Measurements from ENCODE around the gene PLCD3. TPM values are rescaled to one million over a fixed set of nuclear protein-coding genes. Genes with fewer than 3 reads are reported as not detected.

The PLCD3 gene
- total RNA-seq, 1 donor from 2014 or later = 6.2 TPM

DNA sequence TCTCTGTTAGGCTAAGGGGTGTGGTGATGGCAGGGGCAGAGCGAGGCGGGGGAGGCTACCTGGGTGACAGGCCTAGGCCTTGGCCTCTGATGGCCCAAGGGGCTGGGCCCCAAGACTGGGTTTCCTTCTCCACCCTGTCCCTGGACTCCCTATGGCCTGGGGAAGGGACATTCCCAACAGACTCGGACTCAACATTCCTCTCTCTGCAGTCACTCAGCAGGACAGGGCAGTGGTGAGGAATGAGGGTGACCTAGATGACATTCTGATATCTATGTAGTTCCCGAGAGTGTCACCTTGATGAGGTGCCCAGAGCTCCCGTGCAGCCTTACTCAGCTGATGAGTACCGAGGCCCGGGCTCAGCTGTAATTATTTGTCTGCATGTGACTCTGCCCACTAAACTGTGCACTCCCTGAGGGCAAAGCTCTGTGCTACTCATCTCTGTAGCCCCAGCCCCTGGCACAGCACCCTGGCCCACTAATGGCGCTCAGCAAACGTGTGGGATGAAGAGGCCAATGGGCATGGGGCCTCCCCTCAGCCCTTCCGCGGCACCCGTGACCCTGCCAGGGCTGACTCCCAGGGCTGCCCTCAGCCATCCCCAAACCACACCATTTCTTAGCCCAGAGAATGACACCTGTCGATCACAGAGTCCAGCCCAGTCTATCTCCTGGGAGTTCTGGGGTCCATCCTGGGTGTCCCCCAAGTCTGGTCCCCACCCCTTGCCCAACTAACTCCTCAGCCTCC lies 2.2 kb downstream of the PLCD3 start:
- peaks cover 7% of the 10 kb centered on the region for H3K9me3 Mint-ChIP-seq (ENCODE audit: unreplicated experiment)
- H3K4me1 Mint-ChIP-seq (ENCODE audit: low read depth, unreplicated experiment) = peaks cover 5% of the 10 kb centered on the region
- peaks cover 7% of the 10 kb centered on the region for H3K27me3 Mint-ChIP-seq (ENCODE audit: unreplicated experiment)
- H3K27ac Mint-ChIP-seq (ENCODE audit: unreplicated experiment) = no peak overlapping the region
- TF ChIP-seq, protein P1, sequence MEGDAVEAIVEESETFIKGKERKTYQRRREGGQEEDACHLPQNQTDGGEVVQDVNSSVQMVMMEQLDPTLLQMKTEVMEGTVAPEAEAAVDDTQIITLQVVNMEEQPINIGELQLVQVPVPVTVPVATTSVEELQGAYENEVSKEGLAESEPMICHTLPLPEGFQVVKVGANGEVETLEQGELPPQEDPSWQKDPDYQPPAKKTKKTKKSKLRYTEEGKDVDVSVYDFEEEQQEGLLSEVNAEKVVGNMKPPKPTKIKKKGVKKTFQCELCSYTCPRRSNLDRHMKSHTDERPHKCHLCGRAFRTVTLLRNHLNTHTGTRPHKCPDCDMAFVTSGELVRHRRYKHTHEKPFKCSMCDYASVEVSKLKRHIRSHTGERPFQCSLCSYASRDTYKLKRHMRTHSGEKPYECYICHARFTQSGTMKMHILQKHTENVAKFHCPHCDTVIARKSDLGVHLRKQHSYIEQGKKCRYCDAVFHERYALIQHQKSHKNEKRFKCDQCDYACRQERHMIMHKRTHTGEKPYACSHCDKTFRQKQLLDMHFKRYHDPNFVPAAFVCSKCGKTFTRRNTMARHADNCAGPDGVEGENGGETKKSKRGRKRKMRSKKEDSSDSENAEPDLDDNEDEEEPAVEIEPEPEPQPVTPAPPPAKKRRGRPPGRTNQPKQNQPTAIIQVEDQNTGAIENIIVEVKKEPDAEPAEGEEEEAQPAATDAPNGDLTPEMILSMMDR (IDR thresholded peaks at IDR 0.05; ENCODE audit: partially characterized antibody, unreplicated experiment) = no peak
- no peak for DNase-seq
- H3K4me3 Mint-ChIP-seq (ENCODE audit: unreplicated experiment) = no peak overlapping the region
- H3K36me3 Mint-ChIP-seq (ENCODE audit: unreplicated experiment) = no peaks in the 10 kb centered on the region

DNA sequence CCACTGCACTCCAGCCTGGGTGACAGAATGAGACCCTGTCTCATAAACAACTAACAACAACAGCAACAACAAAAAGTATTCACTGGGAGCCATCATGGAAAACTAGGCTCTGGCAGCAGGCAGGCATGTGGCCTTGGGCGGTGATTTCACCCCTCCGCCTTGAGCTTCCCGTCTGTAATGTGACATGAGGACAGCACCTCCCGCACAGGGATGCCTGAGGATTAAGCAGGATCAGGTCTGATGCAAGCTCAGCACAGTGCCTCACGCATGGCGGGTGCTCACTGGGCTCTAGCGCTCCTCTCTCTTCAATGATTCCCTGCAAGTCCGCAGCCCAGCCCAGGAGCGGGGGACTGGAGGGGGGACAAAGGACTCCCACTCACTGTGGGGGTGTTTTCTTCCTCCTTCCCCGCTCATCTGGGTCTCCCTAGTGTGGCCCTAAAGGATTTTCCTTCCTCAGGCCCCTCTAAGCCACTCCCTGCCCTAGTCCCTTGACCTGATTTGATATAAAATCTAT lies 2.8 kb downstream of the PLCD3 start:
- TF ChIP-seq, protein P1 (IDR thresholded peaks at IDR 0.05; ENCODE audit: partially characterized antibody, unreplicated experiment) = no peak
- Mint-ChIP-seq H3K27me3 (ENCODE audit: unreplicated experiment) (peaks cover 7% of the 10 kb centered on the region), H3K4me1 (ENCODE audit: low read depth, unreplicated experiment) (peaks cover 5% of the 10 kb centered on the region), H3K36me3 (ENCODE audit: unreplicated experiment) (no peaks in the 10 kb centered on the region), H3K4me3 (ENCODE audit: unreplicated experiment) (no peak overlapping the region), H3K9me3 (ENCODE audit: unreplicated experiment) (peaks cover 7% of the 10 kb centered on the region), H3K27ac (ENCODE audit: unreplicated experiment) (no peak overlapping the region)
- DNase-seq = no peak

DNA sequence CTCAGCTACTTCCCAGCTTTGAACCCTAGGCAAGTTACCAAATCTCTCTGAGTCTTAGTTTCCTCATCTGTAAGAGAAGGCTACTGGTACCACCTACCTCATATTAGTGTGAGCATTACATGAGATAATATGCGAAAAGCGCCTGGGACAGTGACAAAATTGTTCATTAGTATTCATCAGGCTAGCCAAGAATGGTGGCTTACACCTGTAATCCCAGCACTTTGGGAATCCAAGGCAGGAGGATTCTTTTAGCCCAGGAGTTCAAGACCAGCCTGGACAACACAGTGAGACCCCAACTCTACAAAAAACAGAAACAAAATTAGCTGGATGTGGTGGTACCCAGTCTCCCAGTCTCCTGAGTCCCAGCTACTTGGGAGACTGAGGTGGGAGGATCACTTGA lies 3.3 kb downstream of the PLCD3 start:
- no peak overlapping the region for H3K27ac Mint-ChIP-seq (ENCODE audit: unreplicated experiment)
- TF ChIP-seq, protein P1 (IDR thresholded peaks at IDR 0.05; ENCODE audit: partially characterized antibody, unreplicated experiment) = no peak
- peaks cover 7% of the 10 kb centered on the region for H3K27me3 Mint-ChIP-seq (ENCODE audit: unreplicated experiment)
- no peaks in the 10 kb centered on the region for H3K36me3 Mint-ChIP-seq (ENCODE audit: unreplicated experiment)
- H3K9me3 Mint-ChIP-seq (ENCODE audit: unreplicated experiment) = peaks cover 7% of the 10 kb centered on the region
- no peak for DNase-seq
- no peak overlapping the region for H3K4me3 Mint-ChIP-seq (ENCODE audit: unreplicated experiment)
- peaks cover 5% of the 10 kb centered on the region for H3K4me1 Mint-ChIP-seq (ENCODE audit: low read depth, unreplicated experiment)

DNA sequence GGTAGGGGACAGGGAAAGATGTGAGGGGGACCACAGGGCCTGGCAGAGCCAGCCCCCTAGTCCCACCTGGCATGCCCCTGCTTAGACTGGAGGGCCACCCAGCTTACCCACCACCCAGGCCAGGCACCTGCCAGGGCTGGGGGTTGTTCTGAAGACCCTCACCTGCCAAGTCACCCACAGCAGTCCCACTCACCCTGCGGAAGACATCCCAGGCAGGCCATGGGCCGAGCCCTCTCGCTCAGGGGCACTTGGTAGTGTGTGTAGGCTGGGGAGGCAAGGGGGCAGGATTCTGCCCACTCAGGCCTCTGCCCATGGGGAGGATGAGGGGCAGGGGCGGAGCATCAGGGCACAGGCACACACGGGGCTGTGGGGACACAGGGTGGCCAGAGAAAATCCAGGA lies 4.0 kb downstream of the PLCD3 start:
- no peak for DNase-seq
- Mint-ChIP-seq H3K27ac (ENCODE audit: unreplicated experiment) (no peak overlapping the region), H3K36me3 (ENCODE audit: unreplicated experiment) (no peaks in the 10 kb centered on the region), H3K9me3 (ENCODE audit: unreplicated experiment) (peaks cover 7% of the 10 kb centered on the region), H3K27me3 (ENCODE audit: unreplicated experiment) (peaks cover 7% of the 10 kb centered on the region), H3K4me3 (ENCODE audit: unreplicated experiment) (no peak overlapping the region), H3K4me1 (ENCODE audit: low read depth, unreplicated experiment) (peaks cover 6% of the 10 kb centered on the region)
- TF ChIP-seq, protein P1 (IDR thresholded peaks at IDR 0.05; ENCODE audit: partially characterized antibody, unreplicated experiment) = no peak

DNA sequence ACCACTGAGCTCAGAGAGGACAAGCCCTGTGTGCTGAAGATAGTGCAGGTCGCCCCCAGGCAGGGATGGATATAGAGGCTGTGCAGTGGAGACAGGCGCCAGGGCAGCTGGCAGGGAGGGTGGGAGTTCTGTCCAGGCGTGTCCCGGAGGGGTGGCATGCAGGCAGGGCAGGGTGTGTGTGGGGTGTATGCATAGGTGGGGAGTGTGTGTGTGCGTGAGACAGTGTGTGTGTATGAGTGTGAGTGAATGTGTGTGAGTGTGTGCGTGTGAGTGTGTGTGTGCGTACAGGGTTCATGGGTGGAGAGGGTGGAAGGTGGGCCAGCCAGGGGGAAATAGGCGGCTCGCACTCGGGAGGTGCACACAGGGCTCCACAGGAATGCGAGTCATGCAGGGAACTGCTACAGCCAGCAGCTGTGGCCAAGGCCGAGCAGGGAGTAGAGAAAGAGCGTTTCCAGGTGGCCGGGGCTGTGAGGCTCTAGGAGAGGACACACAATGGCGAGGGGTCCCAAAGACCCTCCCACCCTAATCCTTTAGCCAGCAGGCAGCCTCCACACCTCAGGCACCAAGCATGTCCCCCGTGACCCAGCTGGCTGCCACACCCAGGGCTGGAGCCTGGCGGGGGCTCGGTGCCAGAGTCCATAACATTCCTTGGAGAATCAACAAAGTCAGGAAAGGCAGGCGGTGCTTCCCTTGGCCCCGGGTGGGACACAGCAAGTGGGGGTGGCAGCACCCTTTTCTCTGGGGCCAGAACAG lies 4.6 kb downstream of the PLCD3 start:
- H3K27ac Mint-ChIP-seq (ENCODE audit: unreplicated experiment) = no peak overlapping the region
- peaks cover 9% of the 10 kb centered on the region for H3K4me1 Mint-ChIP-seq (ENCODE audit: low read depth, unreplicated experiment)
- no peaks in the 10 kb centered on the region for H3K36me3 Mint-ChIP-seq (ENCODE audit: unreplicated experiment)
- H3K9me3 Mint-ChIP-seq (ENCODE audit: unreplicated experiment) = peaks cover 7% of the 10 kb centered on the region
- H3K27me3 Mint-ChIP-seq (ENCODE audit: unreplicated experiment) = peaks cover 7% of the 10 kb centered on the region
- TF ChIP-seq, protein P1 (IDR thresholded peaks at IDR 0.05; ENCODE audit: partially characterized antibody, unreplicated experiment) = no peak
- no peak for DNase-seq
- H3K4me3 Mint-ChIP-seq (ENCODE audit: unreplicated experiment) = no peak overlapping the region

Data from glutamatergic neuron (in vitro differentiated cells).